ENCODE data around the gene SEPTIN12. TPM values are rescaled to one million over a fixed set of nuclear protein-coding genes. Genes with fewer than 3 reads are reported as not detected.
A peak's percentile ranks its signal among the peaks of the same experiment; 100 is the strongest.

SEPTIN12 gene
- not detected for polyA plus RNA-seq (2013, experiment 1 of 2; ENCODE audit: insufficient read length)
- polyA plus RNA-seq (2013, experiment 2 of 2; ENCODE audit: insufficient read length): not detected

- no peak for DNase-seq
Measured at GRCh38 chr16:4787627-4788482, at the start of gene SEPTIN12. SEPTIN12 (minus strand) TSS chr16:4788345; CDS start chr16:4787645, 700 bp downstream.

GRCh38 chr16:4836727-4837126 is 48.6 kb upstream of the SEPTIN12 start:
- no peak for DNase-seq

- DNase-seq: no peak
Measured at GRCh38 chr16:4833584-4833983, 45.4 kb upstream of the SEPTIN12 start.

- DNase-seq: no peak
Measured at GRCh38 chr16:4832698-4833343, 44.7 kb upstream of the SEPTIN12 start.

- DNase-seq: no peak
Measured at GRCh38 chr16:4831616-4832015, 43.5 kb upstream of the SEPTIN12 start.

- DNase-seq: no peak
Measured at GRCh38 chr16:4830408-4830807, 42.3 kb upstream of the SEPTIN12 start.

GRCh38 chr16:4828567-4829321 is 40.6 kb upstream of the SEPTIN12 start:
- no peak for DNase-seq

GRCh38 chr16:4826980-4827379 is 38.8 kb upstream of the SEPTIN12 start:
- no peak for DNase-seq

GRCh38 chr16:4826526-4826925 is 38.4 kb upstream of the SEPTIN12 start:
- DNase-seq: no peak

- DNase-seq: no peak
Measured at GRCh38 chr16:4825196-4825595, 37.1 kb upstream of the SEPTIN12 start.

- DNase-seq: no peak
Measured at GRCh38 chr16:4820652-4821051, 32.5 kb upstream of the SEPTIN12 start.

- DNase-seq: no peak
Measured at GRCh38 chr16:4814542-4815173, 26.5 kb upstream of the SEPTIN12 start.

GRCh38 chr16:4814046-4814445 is 25.9 kb upstream of the SEPTIN12 start:
- no peak for DNase-seq

- DNase-seq: no peak
Measured at GRCh38 chr16:4813251-4814003, 25.3 kb upstream of the SEPTIN12 start.

- DNase-seq: no peak
Measured at GRCh38 chr16:4811773-4812172, 23.6 kb upstream of the SEPTIN12 start.

- no peak for DNase-seq
Measured at GRCh38 chr16:4811242-4811641, 23.1 kb upstream of the SEPTIN12 start.

GRCh38 chr16:4806280-4806679 is 18.1 kb upstream of the SEPTIN12 start:
- DNase-seq: no peak

- no peak for DNase-seq
Measured at GRCh38 chr16:4805231-4805630, 17.1 kb upstream of the SEPTIN12 start.

GRCh38 chr16:4803898-4804762 is 16.0 kb upstream of the SEPTIN12 start:
- no peak for DNase-seq

GRCh38 chr16:4803401-4803844 is 15.3 kb upstream of the SEPTIN12 start:
- peak; percentile 41 for DNase-seq
